H1 (cell line): ENCODE measurements around the gene HLF. TPM values are rescaled to one million over a fixed set of nuclear protein-coding genes. Genes with fewer than 3 reads are reported as not detected.

ENCODE experiments used
- CTCF ChIA-PET: fragments of 300-600 bp; sonication (Branson Sonifier 250); formaldehyde crosslinking; loops from one replicate; lab custom pipeline; 2021; ENCODE audit not compliant: partially characterized antibody; lab: Charles Lee
- POLR2A ChIA-PET: fragments of 300-600 bp; sonication (Branson Sonifier 250); formaldehyde crosslinking; loops from one replicate; lab custom pipeline; 2021; ENCODE audit warnings: inconsistent platforms; ENCODE audit not compliant: partially characterized antibody; lab: Charles Lee
- DNase-seq, 2 experiments: peaks; one replicate each; pipeline versions ENCODE4 v3.0.0 to v3.0.0-alpha.2; 2010 to 2022; ENCODE audit warnings: low spot score in 2 of 2, low read depth in 1 of 2, mixed read lengths in 1 of 2
- FAIRE-seq: peaks from 2 replicates; lab custom pipeline; 2011; peaks lifted over from hg19 to GRCh38; lab: Jason Lieb, UNC
- H2AFZ ChIP-seq: 2 replicates; pipeline ENCODE4 v1.8.1; 2012; ENCODE audit warnings: low read length, inconsistent platforms
- H2AK5ac ChIP-seq: 2 replicates; pipeline ENCODE4 v1.6.1; 2013; ENCODE audit warnings: low read depth, low read length
- H2BK120ac ChIP-seq: replicated peaks from 2 replicates; pipeline ENCODE3; 2013; ENCODE audit warnings: low read depth, low read length, inconsistent platforms
- H2BK12ac ChIP-seq: 2 replicates; pipeline ENCODE4 v1.6.1; 2013; ENCODE audit warnings: low read depth, low read length
- H2BK15ac ChIP-seq: 2 replicates; pipeline ENCODE4 v1.6.1; 2013; ENCODE audit warnings: low read length
- H2BK20ac ChIP-seq: 2 replicates; pipeline ENCODE4 v1.6.1; 2013; ENCODE audit warnings: low read length
- H2BK5ac ChIP-seq: 2 replicates; pipeline ENCODE4 v1.6.1; 2013; ENCODE audit warnings: low read depth, low read length
- H3K14ac ChIP-seq: 2 replicates; pipeline ENCODE4 v1.6.1; 2013; ENCODE audit warnings: inconsistent platforms; ENCODE audit not compliant: insufficient read length
- H3K18ac ChIP-seq: 2 replicates; pipeline ENCODE4 v1.6.1; 2013; ENCODE audit warnings: low read length; ENCODE audit errors: extremely low read depth
- H3K23ac ChIP-seq: 2 replicates; pipeline ENCODE4 v1.6.1; 2013; ENCODE audit warnings: inconsistent platforms; ENCODE audit not compliant: insufficient read length
- H3K23me2 ChIP-seq: 2 replicates; pipeline ENCODE4 v1.6.1; 2013; ENCODE audit warnings: low read depth, low read length
- H3K27ac ChIP-seq: 2 replicates; pipeline ENCODE4 v1.6.1; 2011; ENCODE audit warnings: low read depth, low read length, inconsistent platforms
- H3K27me3 ChIP-seq, 4 experiments: replicated peaks in 1 of 4; 1 replicate in 1 of 4; 2 replicates in 3 of 4; pipeline versions ENCODE4 v1.6.1 to v1.8.1; 2011 to 2013; ENCODE audit warnings: low read length in 3 of 4, mild to moderate bottlenecking in 3 of 4, inconsistent platforms in 2 of 4, mixed read lengths in 2 of 4, moderate library complexity in 1 of 4; ENCODE audit not compliant: control insufficient read depth in 3 of 4, insufficient read depth in 3 of 4; ENCODE audit errors: extremely low read depth in 1 of 4
- H3K36me3 ChIP-seq, 4 experiments: 2 replicates each; pipeline versions ENCODE4 v1.6.1 to v1.8.1; 2011 to 2013; ENCODE audit warnings: mild to moderate bottlenecking in 4 of 4, low read length in 3 of 4, moderate library complexity in 2 of 4, control low read depth in 1 of 4, inconsistent platforms in 1 of 4; ENCODE audit not compliant: insufficient read depth in 4 of 4, control insufficient read depth in 2 of 4
- H3K4ac ChIP-seq: replicated peaks from 2 replicates; pipeline ENCODE3; 2013; ENCODE audit warnings: low read length, low read depth, mixed read lengths, inconsistent platforms; ENCODE audit not compliant: insufficient read length
- H3K4me1 ChIP-seq, 4 experiments: replicated peaks in 1 of 4; 1 replicate in 1 of 4; 2 replicates in 3 of 4; pipeline versions ENCODE4 v1.6.1 to v1.8.1; 2011 to 2013; ENCODE audit warnings: low read length in 3 of 4, inconsistent platforms in 2 of 4, mixed read lengths in 1 of 4; ENCODE audit not compliant: insufficient read depth in 4 of 4, control insufficient read depth in 3 of 4
- H3K4me2 ChIP-seq, 2 experiments: 2 replicates each; pipeline versions ENCODE4 v1.6.1 to v1.8.1; 2011 to 2013; ENCODE audit warnings: low read depth in 2 of 2, low read length in 2 of 2, control low read depth in 1 of 2, inconsistent platforms in 1 of 2, mild to moderate bottlenecking in 1 of 2; ENCODE audit not compliant: insufficient read depth in 1 of 2
- H3K4me3 ChIP-seq, 4 experiments: fragments of 200-600, 300-600 bp in 1 of 4; sonication (generic), shearing (Covaris generic), sonication (Bioruptor Twin) in 1 of 4; 2 replicates each; pipeline versions ENCODE4 v1.5.1 to v1.8.1; 2011 to 2016; ENCODE audit warnings: low read length in 4 of 4, low read depth in 3 of 4, control low read depth in 2 of 4, inconsistent platforms in 2 of 4, mild to moderate bottlenecking in 2 of 4, mixed read lengths in 1 of 4, moderate library complexity in 1 of 4; ENCODE audit not compliant: insufficient read depth in 2 of 4; ENCODE audit errors: extremely low read depth in 1 of 4
- H3K56ac ChIP-seq: replicated peaks from 2 replicates; pipeline ENCODE3; 2013; ENCODE audit warnings: low read depth, mild to moderate bottlenecking, mixed read lengths, low read length, inconsistent platforms; ENCODE audit not compliant: insufficient read length
- H3K79me1 ChIP-seq: 2 replicates; pipeline ENCODE4 v1.6.1; 2013; ENCODE audit warnings: low read depth, low read length, control low read depth
- H3K79me2 ChIP-seq, 2 experiments: 2 replicates each; pipeline versions ENCODE4 v1.6.1 to v1.8.1; 2012 to 2013; ENCODE audit warnings: low read length in 2 of 2, mild to moderate bottlenecking in 2 of 2, inconsistent platforms in 1 of 2; ENCODE audit not compliant: insufficient read depth in 2 of 2, control insufficient read depth in 1 of 2
- H3K9ac ChIP-seq, 4 experiments: replicated peaks in 1 of 4; 1 replicate in 1 of 4; 2 replicates in 3 of 4; pipeline versions ENCODE4 v1.6.1 to v1.8.1; 2011 to 2013; ENCODE audit warnings: low read depth in 3 of 4, low read length in 3 of 4, control low read depth in 2 of 4, mild to moderate bottlenecking in 2 of 4, moderate library complexity in 2 of 4, inconsistent platforms in 1 of 4; ENCODE audit errors: extremely low read depth in 1 of 4
- H3K9me3 ChIP-seq, 2 experiments: 2 replicates each; pipeline versions ENCODE4 v1.6.1 to v1.8.1; 2012 to 2013; ENCODE audit warnings: mild to moderate bottlenecking in 2 of 2, moderate library complexity in 2 of 2, control low read depth in 1 of 2, inconsistent platforms in 1 of 2, low read depth in 1 of 2, low read length in 1 of 2, mixed read lengths in 1 of 2; ENCODE audit not compliant: insufficient read depth in 2 of 2
- H4K20me1 ChIP-seq, 2 experiments: replicated peaks in 1 of 2; 2 replicates each; pipeline versions ENCODE3 to v1.8.1; 2011 to 2013; ENCODE audit warnings: inconsistent platforms in 2 of 2, low read length in 2 of 2, mild to moderate bottlenecking in 1 of 2; ENCODE audit not compliant: insufficient read depth in 2 of 2, control insufficient read depth in 1 of 2
- H4K5ac ChIP-seq: 2 replicates; pipeline ENCODE4 v1.6.1; 2013; ENCODE audit warnings: low read length, low read depth, mixed read lengths, inconsistent platforms; ENCODE audit not compliant: insufficient read length
- H4K8ac ChIP-seq: 2 replicates; pipeline ENCODE4 v1.8.0; 2013; ENCODE audit warnings: mild to moderate bottlenecking, moderate library complexity, low read length, inconsistent platforms; ENCODE audit not compliant: insufficient read depth; ENCODE audit errors: extremely low read depth
- H4K91ac ChIP-seq: replicated peaks from 2 replicates; pipeline ENCODE3; 2013; ENCODE audit warnings: low read length, mixed read lengths, inconsistent platforms; ENCODE audit not compliant: insufficient read length
- BCL11A ChIP-seq, 2 experiments: IDR thresholded peaks; one replicate each; pipeline ENCODE4 v1.6.1; 2011; ENCODE audit warnings: low read depth in 2 of 2, low read length in 2 of 2, mild to moderate bottlenecking in 2 of 2
- CHD1 ChIP-seq: IDR thresholded peaks from 2 replicates; pipeline ENCODE4 v1.6.1; 2012; ENCODE audit warnings: low read depth, low read length, improper control_type of control experiment
- EP300 ChIP-seq, 2 experiments: IDR thresholded peaks; 1 replicate in 1 of 2; 2 replicates in 1 of 2; pipeline ENCODE4 v1.6.1; 2011 to 2012; ENCODE audit warnings: low read depth in 2 of 2, low read length in 2 of 2, mild to moderate bottlenecking in 2 of 2, borderline replicate concordance in 1 of 2, inconsistent platforms in 1 of 2, moderate library complexity in 1 of 2
- FOSL1 ChIP-seq: IDR thresholded peaks from 2 replicates; pipeline ENCODE4 v1.6.1; 2011; ENCODE audit warnings: mild to moderate bottlenecking, low read depth, low read length, moderate library complexity; ENCODE audit not compliant: insufficient read depth
- GTF2F1 ChIP-seq: IDR thresholded peaks from 2 replicates; pipeline ENCODE4 v1.6.1; 2012; ENCODE audit warnings: low read depth, low read length, improper control_type of control experiment, borderline replicate concordance
- HDAC2 ChIP-seq, 2 experiments: fragments of 300-600 bp in 1 of 2; sonication (generic) in 1 of 2; IDR thresholded peaks; 2 replicates each; pipeline ENCODE4 v1.6.1; 2011 to 2012; ENCODE audit warnings: low read depth in 2 of 2, low read length in 2 of 2, mild to moderate bottlenecking in 2 of 2, moderate library complexity in 2 of 2, borderline replicate concordance in 1 of 2, inconsistent platforms in 1 of 2
- JUN ChIP-seq: IDR thresholded peaks from 2 replicates; pipeline ENCODE4 v1.6.1; 2011; ENCODE audit warnings: low read depth, mild to moderate bottlenecking, improper control_type of control experiment, low read length
- JUND ChIP-seq: IDR thresholded peaks from 2 replicates; pipeline ENCODE4 v1.6.1; 2011; ENCODE audit warnings: mild to moderate bottlenecking, improper control_type of control experiment, low read length
- NRF1 ChIP-seq: IDR thresholded peaks from 2 replicates; pipeline ENCODE4 v1.6.1; 2011; ENCODE audit warnings: mild to moderate bottlenecking, low read depth, low read length, improper control_type of control experiment
- POLR2A ChIP-seq, 2 experiments: IDR thresholded peaks; 1 replicate in 1 of 2; 2 replicates in 1 of 2; pipeline ENCODE4 v1.6.1; 2011; ENCODE audit warnings: low read depth in 2 of 2, low read length in 2 of 2, mild to moderate bottlenecking in 2 of 2; ENCODE audit errors: control extremely low read depth in 1 of 2
- RBBP5 ChIP-seq: IDR thresholded peaks from 2 replicates; pipeline ENCODE4 v1.7.1; 2012; ENCODE audit warnings: low read depth, mild to moderate bottlenecking, inconsistent platforms, low read length, moderate library complexity, borderline replicate concordance
- RXRA ChIP-seq: IDR thresholded peaks from 2 replicates; pipeline ENCODE4 v1.6.1; 2011; ENCODE audit warnings: low read depth, mild to moderate bottlenecking, low read length, moderate library complexity; ENCODE audit not compliant: insufficient read depth
- SAP30 ChIP-seq: fragments of 300-600 bp; sonication (generic); IDR thresholded peaks from 2 replicates; pipeline ENCODE4 v1.7.1; 2012; ENCODE audit warnings: low read length, moderate library complexity, mild to moderate bottlenecking, inconsistent platforms; ENCODE audit not compliant: insufficient read depth, insufficient replicate concordance
- SIRT6 ChIP-seq: IDR thresholded peaks from one replicate; pipeline ENCODE4 v1.7.1; 2012; ENCODE audit warnings: low read length, inconsistent platforms
- SP1 ChIP-seq: IDR thresholded peaks from 2 replicates; pipeline ENCODE4 v1.6.1; 2011; ENCODE audit warnings: low read depth, low read length
- WGBS, 2 experiments: shearing (Covaris generic) in 1 of 2; methylation state at CpG; one replicate each; pipeline versions ENCODE4 v1.1.6 to v1.1.7; 2013 to 2015; ENCODE audit warnings: low lambda C conversion rate in 2 of 2, mixed read lengths in 2 of 2, inconsistent platforms in 1 of 2, low coverage in 1 of 2, missing lambda C conversion rate in 1 of 2; ENCODE audit not compliant: insufficient replicate concordance in 2 of 2, insufficient coverage in 1 of 2, insufficient read length in 1 of 2; ENCODE audit errors: extremely low coverage in 1 of 2, missing lambda C conversion rate in 1 of 2; 5-methylcytosine and 5-hydroxymethylcytosine counted together
- polyA plus RNA-seq, 7 experiments: library from polyadenylated mRNA; depleted of rRNA in 3 of 7; stranded (reverse) in 5 of 7; unstranded in 2 of 7; fragments of >200 nt in 5 of 7; fragments of 200-250 nt in 2 of 7; gene quantifications; 1 replicate in 5 of 7; 2 replicates in 1 of 7; 4 replicates in 1 of 7; pipeline versions ENCODE4 v1.2.1 to v1.2.3, GENCODE V29; 2011 to 2013; ENCODE audit warnings: missing spikeins in 2 of 7, mixed read lengths in 2 of 7
- total RNA-seq: library from RNA; stranded (reverse); fragmentation: NEBNext Ultra II Directional; extraction: Animal tissue kit (Norgen Biotek cat#: 25700); gene quantifications from 2 replicates; pipeline ENCODE4 v1.2.1, GENCODE V29; 2021

HLF gene
- total and polyA plus RNA-seq, 2 of the 8 experiments (the other 6 are each of a cell fraction or from before 2014, with no cell fraction given) = 0.39 to 0.60 TPM

DNA sequence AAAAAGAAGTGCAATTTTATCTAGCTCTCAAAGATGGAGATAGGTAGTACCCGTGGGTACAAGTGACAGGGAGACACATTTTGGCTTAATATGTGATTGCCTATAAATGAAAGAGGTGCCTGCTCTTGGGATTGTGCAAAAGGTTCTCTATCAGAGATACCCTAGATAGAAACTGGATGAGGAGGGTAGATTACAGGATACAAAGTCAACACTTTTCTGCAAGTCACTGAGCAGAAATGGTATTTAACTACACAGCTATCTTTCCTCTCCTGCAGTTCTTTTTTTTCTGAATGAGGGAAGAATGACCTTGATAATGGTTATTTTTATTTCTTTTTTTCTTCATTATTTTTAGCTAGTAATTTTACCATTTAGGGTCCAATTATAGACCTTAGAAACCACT lies 89.2 kb downstream of the HLF start:
- no peak overlapping the region for H2AFZ ChIP-seq
- no peak overlapping the region for H3K56ac ChIP-seq
- CTCF ChIA-PET = interaction anchor here (1.0 to 6.0 kb wide), 9 partner anchors 8 to 361 kb away, joined by 3 to 40 read pairs (median 4); partner anchors contain the start of gene SMIM36
- no peaks in the 10 kb centered on the region for H3K79me2 ChIP-seq
- POLR2A ChIA-PET = interaction anchor here (1.1 to 1.4 kb wide), 2 partner anchors 36 to 317 kb away, joined by 3 read pairs; no protein-coding TSS in a partner anchor
- no peaks in the 10 kb centered on the region for H3K27me3 ChIP-seq
- H3K9me3 ChIP-seq = no peaks in the 10 kb centered on the region
- no peak overlapping the region for H2BK15ac ChIP-seq
- H3K23ac ChIP-seq = no peak overlapping the region
- DNase-seq = no peak
- no peak overlapping the region for H2AK5ac ChIP-seq
- H3K4ac ChIP-seq = no peak overlapping the region
- H2BK20ac ChIP-seq = no peak overlapping the region
- no peak overlapping the region for H2BK12ac ChIP-seq
- no peaks in the 10 kb centered on the region for H3K79me1 ChIP-seq
- no peak overlapping the region for H2BK5ac ChIP-seq
- no peak overlapping the region for H3K4me2 ChIP-seq
- no peaks in the 10 kb centered on the region for H4K20me1 ChIP-seq
- no peak overlapping the region for H3K14ac ChIP-seq
- 80% methylated on average over 1 of the region's 1 CpG; no CpG with 5 or more reads in 1 of the 2 experiments for WGBS, 2 experiments
- no peak overlapping the region for H4K8ac ChIP-seq
- H3K18ac ChIP-seq = no peak overlapping the region
- FAIRE-seq = no peak
- no peak overlapping the region for H4K5ac ChIP-seq
- H3K4me1 ChIP-seq = peaks cover 4 to 5% (median 4%) of the 10 kb centered on the region in 4 experiments; a peak in 6 of 7 replicates
- no peak overlapping the region for H3K4me3 ChIP-seq
- no peaks in the 10 kb centered on the region for H3K36me3 ChIP-seq
- H2BK120ac ChIP-seq = no peak overlapping the region
- no peak overlapping the region for H4K91ac ChIP-seq
- H3K9ac ChIP-seq = no peak overlapping the region
- H3K23me2 ChIP-seq = no peaks in the 10 kb centered on the region
- H3K27ac ChIP-seq = no peak overlapping the region
- no peak for TF ChIP-seq FOSL1
- no peak for TF ChIP-seq RBBP5
- TF ChIP-seq SIRT6 = no peak
- no peak for TF ChIP-seq RXRA
- TF ChIP-seq CHD1 = no peak
- no peak for TF ChIP-seq JUND
- TF ChIP-seq SAP30 = no peak
- TF ChIP-seq SP1 = no peak
- no peak for TF ChIP-seq HDAC2 (IDR thresholded peaks at IDR 0.05; ENCODE audit: borderline replicate concordance in 1 of 2, low read depth in 2 of 2, low read length in 2 of 2)
- TF ChIP-seq EP300 (IDR thresholded peaks at IDR 0.05; ENCODE audit: borderline replicate concordance in 1 of 2, low read depth in 2 of 2, low read length in 2 of 2) = no peak
- TF ChIP-seq BCL11A (IDR thresholded peaks at IDR 0.05; ENCODE audit: low read depth in 2 of 2, low read length in 2 of 2) = no peak
- no peak for TF ChIP-seq GTF2F1
- no peak for TF ChIP-seq JUN
- no peak for TF ChIP-seq NRF1
- no peak for TF ChIP-seq POLR2A (IDR thresholded peaks at IDR 0.05; ENCODE audit: control extremely low read depth in 1 of 2, low read depth in 2 of 2, low read length in 2 of 2)
